GM19455 (cell line): ENCODE measurements around the gene FSTL4.

Experiments
- ATAC-seq: cut with Tn5 transposase; IDR thresholded peaks from one replicate; pipeline ENCODE4 v1.9.1; 2021; ENCODE audit not compliant: unreplicated experiment

FSTL4 gene

GRCh38 chr5:133483406-133484090 is 128.8 kb downstream of the FSTL4 start:
- no peak for ATAC-seq

GRCh38 chr5:133482028-133482427 is 130.3 kb downstream of the FSTL4 start:
- ATAC-seq = no peak

- no peak for ATAC-seq
Measured at GRCh38 chr5:133480866-133481265, 131.5 kb downstream of the FSTL4 start.

GRCh38 chr5:133480366-133480765 is 132.0 kb downstream of the FSTL4 start:
- no peak for ATAC-seq

GRCh38 chr5:133478199-133478985 is 133.9 kb downstream of the FSTL4 start:
- no peak for ATAC-seq

- ATAC-seq = no peak
Measured at GRCh38 chr5:133475986-133476385, 136.4 kb downstream of the FSTL4 start.

GRCh38 chr5:133474851-133475590 is 137.3 kb downstream of the FSTL4 start:
- no peak for ATAC-seq

- ATAC-seq = no peak
Measured at GRCh38 chr5:133473291-133473690, 139.1 kb downstream of the FSTL4 start.

- ATAC-seq = no peak
Measured at GRCh38 chr5:133472829-133473228, 139.5 kb downstream of the FSTL4 start.

GRCh38 chr5:133471699-133472098 is 140.6 kb downstream of the FSTL4 start:
- no peak for ATAC-seq

GRCh38 chr5:133470841-133471240 is 141.5 kb downstream of the FSTL4 start:
- no peak for ATAC-seq

- no peak for ATAC-seq
Measured at GRCh38 chr5:133469846-133470245, 142.5 kb downstream of the FSTL4 start.

- ATAC-seq = no peak
Measured at GRCh38 chr5:133469252-133469651, 143.1 kb downstream of the FSTL4 start.

GRCh38 chr5:133468596-133468995 is 143.7 kb downstream of the FSTL4 start:
- no peak for ATAC-seq

GRCh38 chr5:133467826-133468463 is 144.4 kb downstream of the FSTL4 start:
- ATAC-seq = no peak

GRCh38 chr5:133467335-133467779 is 145.0 kb downstream of the FSTL4 start:
- ATAC-seq = no peak

- no peak for ATAC-seq
Measured at GRCh38 chr5:133466556-133467334, 145.6 kb downstream of the FSTL4 start.

GRCh38 chr5:133464013-133464412 is 148.3 kb downstream of the FSTL4 start:
- ATAC-seq = no peak

- ATAC-seq = no peak
Measured at GRCh38 chr5:133461796-133462516, 150.4 kb downstream of the FSTL4 start.
